ENCODE measurements around the gene TAF8. TPM values are rescaled to one million over a fixed set of nuclear protein-coding genes. Genes with fewer than 3 reads are reported as not detected.

Gene TAF8
- total RNA-seq, 1 experiment from 2014 or later: 38.4 TPM

- ChIA-PET POLR2A (ENCODE audit: unreplicated experiment) (interaction anchor here (0.6 kb wide), 1 partner anchor 64 kb away, joined by 7 read pairs; no protein-coding TSS in a partner anchor), CTCF (no interaction called here)
- no peak overlapping the region for H3K4me2 ChIP-seq
- H3K79me2 ChIP-seq (ENCODE audit: low read depth): no peaks in the 10 kb centered on the region
- H3K4me3 ChIP-seq: no peak overlapping the region
- intact Hi-C loops (cut with micrococcal nuclease; ENCODE audit: unreplicated experiment): no loop called here
- no peak overlapping the region for H2AFZ ChIP-seq
- H3K27me3 ChIP-seq (ENCODE audit: insufficient read depth, low read depth): no peaks in the 10 kb centered on the region
- H3K9me2 ChIP-seq (ENCODE audit: insufficient read depth): no peaks in the 10 kb centered on the region
- no peak for TF ChIP-seq CTCF (conservative IDR thresholded peaks at IDR 0.05)
- no peak for TF ChIP-seq EZH2 (IDR thresholded peaks at IDR 0.05; ENCODE audit: low read depth)
- no peak for DNase-seq
- H4K20me1 ChIP-seq (ENCODE audit: insufficient read depth): no peaks in the 10 kb centered on the region
- peaks cover 7% of the 10 kb centered on the region for H3K4me1 ChIP-seq (replicated peaks; ENCODE audit: insufficient read depth)
- no peaks in the 10 kb centered on the region for H3K9me3 ChIP-seq (ENCODE audit: insufficient read depth, low read depth)
- H3K27ac ChIP-seq: no peak overlapping the region
- no peaks in the 10 kb centered on the region for H3K36me3 ChIP-seq (ENCODE audit: low read depth)
- no peaks in the 10 kb centered on the region for H3F3A ChIP-seq (ENCODE audit: insufficient read depth, low read depth)
- no TSS peak for BruUV-seq (replicated peaks)
These were observed 24.5 kb upstream of the TAF8 start for GRCh38 chr6:42025845-42026243.

- POLR2A ChIA-PET (ENCODE audit: unreplicated experiment): no interaction called here
- intact Hi-C loops (cut with micrococcal nuclease; ENCODE audit: unreplicated experiment): no loop called here
These were observed 23.8 kb upstream of the TAF8 start for GRCh38 chr6:42026540-42026939.

GRCh38 chr6:42028234-42029061, 21.9 kb upstream of the TAF8 start:
- DNase-seq: no peak
- intact Hi-C loops (cut with micrococcal nuclease; ENCODE audit: unreplicated experiment): no loop called here
- no peaks in the 10 kb centered on the region for H3K9me2 ChIP-seq (ENCODE audit: insufficient read depth)
- no peaks in the 10 kb centered on the region for H3K79me2 ChIP-seq (ENCODE audit: low read depth)
- no peaks in the 10 kb centered on the region for H3K9me3 ChIP-seq (ENCODE audit: insufficient read depth, low read depth)
- ChIA-PET CTCF (interaction anchor here (0.6 kb wide), 2 partner anchors 34 to 440 kb away, joined by 4 to 16 read pairs; no protein-coding TSS in a partner anchor), POLR2A (ENCODE audit: unreplicated experiment) (interaction anchor here (0.5 to 0.7 kb wide), 3 partner anchors 45 to 243 kb away, joined by 3 to 5 read pairs (median 3); partner anchors contain the start of gene CCND3)
- H3K4me1 ChIP-seq (replicated peaks; ENCODE audit: insufficient read depth): peaks cover 14% of the 10 kb centered on the region
- no peak overlapping the region for H3K27ac ChIP-seq
- no peak overlapping the region for H2AFZ ChIP-seq
- H3K27me3 ChIP-seq (ENCODE audit: insufficient read depth, low read depth): no peaks in the 10 kb centered on the region
- no TSS peak for BruUV-seq (replicated peaks)
- TF ChIP-seq CTCF (conservative IDR thresholded peaks at IDR 0.05) (no peak), EZH2 (IDR thresholded peaks at IDR 0.05; ENCODE audit: low read depth) (no peak)
- H3K4me3 ChIP-seq: no peak overlapping the region
- H3K36me3 ChIP-seq (ENCODE audit: low read depth): no peaks in the 10 kb centered on the region
- no peak overlapping the region for H3K4me2 ChIP-seq
- H3F3A ChIP-seq (ENCODE audit: insufficient read depth, low read depth): no peaks in the 10 kb centered on the region
- no peaks in the 10 kb centered on the region for H4K20me1 ChIP-seq (ENCODE audit: insufficient read depth)

More at GRCh38 chr6:42026540-42026939, 23.8 kb upstream of the TAF8 start:
- Histone ChIP-seq H3K4me1 (replicated peaks; ENCODE audit: insufficient read depth) (peaks cover 13% of the 10 kb centered on the region), H3K27ac (no peak overlapping the region), H3K36me3 (ENCODE audit: low read depth) (no peaks in the 10 kb centered on the region), H3K4me3 (no peak overlapping the region), H3K27me3 (ENCODE audit: insufficient read depth, low read depth) (no peaks in the 10 kb centered on the region), H3F3A (ENCODE audit: insufficient read depth, low read depth) (no peaks in the 10 kb centered on the region), H4K20me1 (ENCODE audit: insufficient read depth) (no peaks in the 10 kb centered on the region), H3K4me2 (no peak overlapping the region), H2AFZ (no peak overlapping the region), H3K79me2 (ENCODE audit: low read depth) (no peaks in the 10 kb centered on the region), H3K9me2 (ENCODE audit: insufficient read depth) (no peaks in the 10 kb centered on the region), H3K9me3 (ENCODE audit: insufficient read depth, low read depth) (no peaks in the 10 kb centered on the region)
- TF ChIP-seq CTCF (conservative IDR thresholded peaks at IDR 0.05): no peak
- no peak for TF ChIP-seq EZH2 (IDR thresholded peaks at IDR 0.05; ENCODE audit: low read depth)
- no TSS peak for BruUV-seq (replicated peaks)
- CTCF ChIA-PET: no interaction called here
- no peak for DNase-seq

Measured in PC-9 (cell line).